Erythroblast (primary cell): ENCODE measurements around the gene CASTOR2.

Source experiments
- GATA1 ChIP-seq: IDR thresholded peaks from 2 replicates; pipeline ENCODE4 v1.6.1; 2011; ENCODE audit warnings: low read depth, mild to moderate bottlenecking, control low read depth, low read length, moderate library complexity
- POLR2A ChIP-seq: IDR thresholded peaks from 2 replicates; pipeline ENCODE4 v1.6.1; 2011; ENCODE audit warnings: mild to moderate bottlenecking, low read length

DNA sequence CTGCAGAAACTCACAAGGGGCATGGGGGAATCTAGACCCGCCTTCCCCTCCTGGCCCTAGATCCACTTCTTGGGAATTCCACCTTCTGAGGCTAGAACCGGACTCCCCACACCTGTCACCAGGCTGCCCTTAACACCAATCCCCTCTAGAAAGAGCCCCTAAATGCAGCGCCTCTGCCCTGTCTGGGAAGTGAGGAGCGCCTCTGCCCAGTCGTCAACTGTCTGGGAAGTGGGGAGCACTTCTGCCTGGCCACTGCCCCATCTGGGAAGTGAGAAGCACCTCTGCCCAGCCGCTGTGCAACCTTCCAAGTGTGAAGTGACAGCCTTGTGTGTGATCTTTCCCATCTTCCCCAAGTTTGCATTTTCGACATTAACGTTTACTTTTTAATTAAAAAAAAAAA lies 100.3 kb downstream of the CASTOR2 start:
- TF ChIP-seq POLR2A (no peak), GATA1 (no peak)
